K562 (cell line): ENCODE data around the gene JSRP1. TPM values are rescaled to one million over a fixed set of nuclear protein-coding genes. Genes with fewer than 3 reads are reported as not detected.

ENCODE experiments used
- CREB3L1 ChIP-seq: fragments of 450-650 bp; IDR thresholded peaks from 2 replicates; pipeline ENCODE4 v1.6.1; 2014; ENCODE audit warnings: low read depth, mild to moderate bottlenecking, moderate library complexity, borderline replicate concordance
- DDX20 ChIP-seq: fragments of 450-650 bp; IDR thresholded peaks from 2 replicates; pipeline ENCODE4 v1.6.1; 2016; ENCODE audit warnings: missing genetic modification characterization, low read depth, mild to moderate bottlenecking, missing compliant biosample characterization, moderate library complexity
- FOXP1 ChIP-seq: sonication (generic); formaldehyde crosslinking; IDR thresholded peaks from 2 replicates; pipeline ENCODE4 v1.8.0; 2022; ENCODE audit warnings: mild to moderate bottlenecking, missing genetic modification reagents
- GTF2B ChIP-seq: IDR thresholded peaks from 2 replicates; pipeline ENCODE4 v1.6.1; 2011; ENCODE audit not compliant: insufficient read length; ENCODE audit errors: extremely low read depth
- HBP1 ChIP-seq: fragments of 450-650 bp; formaldehyde crosslinking; IDR thresholded peaks from 2 replicates; pipeline ENCODE4 v1.4.0; 2022; ENCODE audit warnings: missing genetic modification characterization
- HEY1 ChIP-seq: fragments of 250-450 bp; sonication (Bioruptor Pico); IDR thresholded peaks from 2 replicates; pipeline ENCODE4 v1.5.0; 2020; ENCODE audit warnings: mild to moderate bottlenecking, moderate library complexity, borderline replicate concordance
- HIVEP1 ChIP-seq: fragments of 250-450 bp; sonication (Bioruptor Pico); IDR thresholded peaks from 2 replicates; pipeline ENCODE4 v1.4.0; 2020; ENCODE audit warnings: mild to moderate bottlenecking
- KAT8 ChIP-seq: fragments of 450-650 bp; IDR thresholded peaks from 2 replicates; pipeline ENCODE4 v1.6.1; 2016; ENCODE audit warnings: low read depth, mild to moderate bottlenecking
- LARP7 ChIP-seq: fragments of 450-650 bp; IDR thresholded peaks from 2 replicates; pipeline ENCODE4 v1.6.1; 2016
- MBD2 ChIP-seq: sonication (generic); IDR thresholded peaks from 2 replicates; pipeline ENCODE4 v1.6.1; 2016; ENCODE audit warnings: low read depth, borderline replicate concordance
- NFIC ChIP-seq: fragments of 450-650 bp; IDR thresholded peaks from 2 replicates; pipeline ENCODE4 v1.6.1; 2017; ENCODE audit warnings: mild to moderate bottlenecking, inconsistent platforms
- PCBP2 ChIP-seq: fragments of 200-400 bp; formaldehyde crosslinking; IDR thresholded peaks from 2 replicates; pipeline ENCODE4 v1.6.1; 2018; ENCODE audit warnings: low read length, low read depth, mild to moderate bottlenecking, moderate library complexity; ENCODE audit not compliant: poor library complexity, severe bottlenecking
- POLR2B ChIP-seq: fragments of 450-650 bp; IDR thresholded peaks from 2 replicates; pipeline ENCODE4 v1.6.1; 2018; ENCODE audit warnings: low read depth; ENCODE audit not compliant: partially characterized antibody
- RBM25 ChIP-seq: fragments of 200-400 bp; formaldehyde crosslinking; IDR thresholded peaks from 2 replicates; pipeline ENCODE4 v1.6.1; 2018; ENCODE audit warnings: low read length, low read depth, moderate library complexity; ENCODE audit not compliant: severe bottlenecking
- SAP30 ChIP-seq: fragments of 200-600 bp; sonication (generic); IDR thresholded peaks from 2 replicates; pipeline ENCODE4 v1.6.1; 2012; ENCODE audit warnings: borderline replicate concordance, low read depth, mild to moderate bottlenecking, moderate library complexity, low read length, control low read depth, inconsistent platforms; ENCODE audit not compliant: insufficient read depth, poor library complexity, severe bottlenecking
- SETDB1 ChIP-seq: IDR thresholded peaks from one replicate; pipeline ENCODE4 v1.6.1; 2012; ENCODE audit warnings: low read length, control low read depth, inconsistent platforms
- SIN3A ChIP-seq, 2 experiments: fragments of 150-350 bp in 1 of 2; IDR thresholded peaks; 2 replicates each; pipeline ENCODE4 v1.6.1; 2011 to 2016; ENCODE audit warnings: borderline replicate concordance in 2 of 2, low read depth in 2 of 2, low read length in 2 of 2, mild to moderate bottlenecking in 2 of 2, moderate library complexity in 2 of 2; ENCODE audit not compliant: control insufficient read depth in 1 of 2
- SMAD1 ChIP-seq: fragments of 150-350 bp; IDR thresholded peaks from 2 replicates; pipeline ENCODE4 v1.6.1; 2014; ENCODE audit warnings: low read length, low read depth; ENCODE audit not compliant: partially characterized antibody
- SMAD3 ChIP-seq: fragments of 450-650 bp; formaldehyde crosslinking; conservative IDR thresholded peaks from 2 replicates; pipeline ENCODE4 v1.4.0; 2020; ENCODE audit warnings: mild to moderate bottlenecking
- ZBTB8A ChIP-seq: fragments of 450-650 bp; IDR thresholded peaks from 2 replicates; pipeline ENCODE4 v1.6.1; 2018; ENCODE audit warnings: mild to moderate bottlenecking, moderate library complexity; ENCODE audit not compliant: partially characterized antibody
- ZNF140 ChIP-seq: fragments of 250-450 bp; sonication (Bioruptor Pico); IDR thresholded peaks from 2 replicates; pipeline ENCODE4 v1.8.0; 2021; ENCODE audit warnings: moderate library complexity, mild to moderate bottlenecking, inconsistent platforms
- ZNF143 ChIP-seq: sonication (generic); formaldehyde crosslinking; IDR thresholded peaks from 2 replicates; pipeline ENCODE4 v1.9.0; 2022; ENCODE audit warnings: mild to moderate bottlenecking, missing genetic modification reagents
- ZNF561 ChIP-seq: fragments of 450-650 bp; formaldehyde crosslinking; conservative IDR thresholded peaks from 2 replicates; pipeline ENCODE4 v1.4.0; 2020; ENCODE audit warnings: mild to moderate bottlenecking, moderate library complexity
- ZNF583 ChIP-seq: fragments of 250-450 bp; sonication (Bioruptor Pico); IDR thresholded peaks from 2 replicates; pipeline ENCODE4 v1.4.0; 2020
- ZNF717 ChIP-seq: fragments of 250-450 bp; sonication (Bioruptor Pico); IDR thresholded peaks from 2 replicates; pipeline ENCODE4 v1.5.0; 2021
- polyA plus RNA-seq, 8 experiments: library from polyadenylated mRNA; depleted of rRNA in 4 of 8; stranded (reverse) in 5 of 8; unstranded in 3 of 8; fragments of >200 nt; fragmentation: Nextera tagmentation in 2 of 8; fragmentation: Illumina TruSeq in 1 of 8; extraction: Ambion mirVana in 2 of 8; extraction: Trizol in 1 of 8; gene quantifications; 2 replicates each; pipeline versions ENCODE4 v1.2.1 to v1.2.3, GENCODE V29; 2011 to 2014; ENCODE audit warnings: inconsistent platforms in 1 of 8, missing spikeins in 1 of 8
- total RNA-seq, 7 experiments: library from RNA; depleted of rRNA in 6 of 7; stranded (reverse); fragments of >200 nt in 6 of 7; fragmentation: Illumina TruSeq in 2 of 7; extraction: Trizol in 2 of 7; gene quantifications; 2 replicates each; pipeline versions ENCODE4 v1.2.1 to v1.2.3, GENCODE V29; 2011 to 2021; ENCODE audit warnings: low replicate concordance in 1 of 7

Gene JSRP1
- total and polyA plus RNA-seq, 9 of the 15 experiments (the other 6 are each of a cell fraction or from before 2014, with no cell fraction given), result 0.08 to 1.2 (median 0.51) TPM; not detected in 4

- TF ChIP-seq SIN3A (IDR thresholded peaks at IDR 0.05; ENCODE audit: borderline replicate concordance in 2 of 2, control insufficient read depth in 1 of 2, low read depth in 2 of 2, low read length in 2 of 2), result peak; percentile 61 to 82; a peak in 1 of 4 replicates
- TF ChIP-seq CREB3L1, result no peak; the same call in 1 of the 2 replicates
- TF ChIP-seq SMAD3 (CRISPR knock-in tag), result no peak
- TF ChIP-seq ZNF143, result peak; percentile 78
- TF ChIP-seq ZNF583, result no peak
- 0 out of 2 replicates have a peak, but pooled peaks have one; percentile 55 for TF ChIP-seq KAT8
- no peak for TF ChIP-seq ZNF140
- peak; percentile 98 for TF ChIP-seq GTF2B
- TF ChIP-seq SMAD1, result peak; percentile 98
- TF ChIP-seq HBP1 (CRISPR knock-in tag), result peak; percentile 66; the same call in 1 of the 2 replicates
- no peak for TF ChIP-seq SETDB1
- TF ChIP-seq HEY1 (CRISPR knock-in tag), result no peak
- peak; percentile 50; the same call in 1 of the 2 replicates for TF ChIP-seq FOXP1
- TF ChIP-seq RBM25, result peak; percentile 99
- TF ChIP-seq LARP7, result peak; percentile 83; the same call in 1 of the 2 replicates
- TF ChIP-seq DDX20 (tag), result no peak
- TF ChIP-seq MBD2, result peak; percentile 84
- TF ChIP-seq NFIC, result peak; percentile 62
- peak; percentile 99 for TF ChIP-seq POLR2B
- TF ChIP-seq PCBP2, result peak; percentile 87
- peak; percentile 70 for TF ChIP-seq SAP30
- no peak for TF ChIP-seq ZBTB8A
- TF ChIP-seq ZNF561 (CRISPR knock-in tag), result no peak
- no peak for TF ChIP-seq HIVEP1
- no peak for TF ChIP-seq ZNF717 (CRISPR knock-in tag)
Measured at GRCh38 chr19:2269244-2270156, 13.3 kb upstream of the JSRP1 start (continued).
